Nephron (organoid): ENCODE results near the gene SLC35E1.

Source experiments
- H3K27ac Mint-ChIP-seq, 3 experiments: 2 replicates each; pipeline ENCODE4 v1.8.0; 2020; ENCODE audit warnings: mixed read lengths in 3 of 3, mild to moderate bottlenecking in 2 of 3, moderate library complexity in 1 of 3
- H3K27me3 Mint-ChIP-seq: 2 replicates; pipeline ENCODE4 v1.8.0; 2021; ENCODE audit warnings: low read depth, mild to moderate bottlenecking, moderate library complexity, mixed read lengths
- H3K36me3 Mint-ChIP-seq: 2 replicates; pipeline ENCODE4 v1.8.0; 2020; ENCODE audit warnings: low read depth, mixed read lengths
- H3K4me1 Mint-ChIP-seq: 2 replicates; pipeline ENCODE4 v1.8.0; 2020; ENCODE audit warnings: mixed read lengths
- H3K4me3 Mint-ChIP-seq, 3 experiments: 2 replicates each; pipeline ENCODE4 v1.8.0; 2020; ENCODE audit warnings: mild to moderate bottlenecking in 3 of 3, mixed read lengths in 3 of 3, moderate library complexity in 2 of 3
- H3K9me3 Mint-ChIP-seq: 2 replicates; pipeline ENCODE4 v1.8.0; 2020; ENCODE audit warnings: mixed read lengths
- CTCF ChIP-seq, 3 experiments: fragments of 200-600 bp; sonication (generic); IDR thresholded peaks; one replicate each; pipeline ENCODE4 v1.5.0; 2021; ENCODE audit warnings: antibody characterized with exemption in 3 of 3; ENCODE audit not compliant: unreplicated experiment in 3 of 3

SLC35E1 gene

GRCh38 chr19:16586477-16586871, 14.3 kb upstream of the SLC35E1 start:
- TF ChIP-seq CTCF (IDR thresholded peaks at IDR 0.05; ENCODE audit: unreplicated experiment in 3 of 3) = no peak
- H3K4me1 Mint-ChIP-seq = peaks cover 63% of the 10 kb centered on the region
- no peaks in the 10 kb centered on the region for H3K27me3 Mint-ChIP-seq
- no peaks in the 10 kb centered on the region for H3K36me3 Mint-ChIP-seq
- H3K27ac Mint-ChIP-seq = no peak overlapping the region
- H3K9me3 Mint-ChIP-seq = no peaks in the 10 kb centered on the region
- H3K4me3 Mint-ChIP-seq = no peak overlapping the region

- H3K27me3 Mint-ChIP-seq = no peaks in the 10 kb centered on the region
- H3K36me3 Mint-ChIP-seq = no peaks in the 10 kb centered on the region
- H3K27ac Mint-ChIP-seq = peak overlapping the region in 1 of 3 experiments; percentile 80
- no peak overlapping the region for H3K4me3 Mint-ChIP-seq
- no peaks in the 10 kb centered on the region for H3K9me3 Mint-ChIP-seq
- no peak for TF ChIP-seq CTCF (IDR thresholded peaks at IDR 0.05; ENCODE audit: unreplicated experiment in 3 of 3)
- peaks cover 63% of the 10 kb centered on the region for H3K4me1 Mint-ChIP-seq
Measured at GRCh38 chr19:16585808-16586476, 13.7 kb upstream of the SLC35E1 start.

GRCh38 chr19:16585094-16585801, 13.0 kb upstream of the SLC35E1 start:
- no peak for TF ChIP-seq CTCF (IDR thresholded peaks at IDR 0.05; ENCODE audit: unreplicated experiment in 3 of 3)
- Mint-ChIP-seq H3K27me3 (no peaks in the 10 kb centered on the region), H3K9me3 (no peaks in the 10 kb centered on the region), H3K4me3 (peak overlapping the region in 1 of 3 experiments; percentile 29), H3K36me3 (no peaks in the 10 kb centered on the region), H3K27ac (peak overlapping the region; percentile 60 to 80 (median 74)), H3K4me1 (peaks cover 58% of the 10 kb centered on the region)

- peaks cover 50% of the 10 kb centered on the region for H3K4me1 Mint-ChIP-seq
- H3K36me3 Mint-ChIP-seq = no peaks in the 10 kb centered on the region
- H3K27me3 Mint-ChIP-seq = no peaks in the 10 kb centered on the region
- H3K27ac Mint-ChIP-seq = peak overlapping the region; percentile 60 to 80 (median 74)
- peak overlapping the region in 2 of 3 experiments; percentile 23 to 29 for H3K4me3 Mint-ChIP-seq
- H3K9me3 Mint-ChIP-seq = no peaks in the 10 kb centered on the region
- TF ChIP-seq CTCF (IDR thresholded peaks at IDR 0.05; ENCODE audit: unreplicated experiment in 3 of 3) = no peak
Measured at GRCh38 chr19:16584248-16585093, 12.3 kb upstream of the SLC35E1 start.

GRCh38 chr19:16582486-16583261, 10.5 kb upstream of the SLC35E1 start:
- no peak for TF ChIP-seq CTCF (IDR thresholded peaks at IDR 0.05; ENCODE audit: unreplicated experiment in 3 of 3)
- Mint-ChIP-seq H3K4me3 (no peak overlapping the region), H3K27ac (no peak overlapping the region), H3K4me1 (peaks cover 32% of the 10 kb centered on the region), H3K36me3 (peaks cover 4% of the 10 kb centered on the region), H3K9me3 (no peaks in the 10 kb centered on the region), H3K27me3 (no peaks in the 10 kb centered on the region)
